Fibroblast of the aortic adventitia (primary cell): ENCODE measurements around the gene PRKN. TPM values are rescaled to one million over a fixed set of nuclear protein-coding genes. Genes with fewer than 3 reads are reported as not detected.

Source experiments
- DNase-seq: peaks from one replicate; pipeline ENCODE4 v3.0.0-alpha.2; 2010; ENCODE audit warnings: low read depth
- H3K4me3 ChIP-seq: 2 replicates; pipeline ENCODE4 v1.5.1; 2011; ENCODE audit warnings: low read depth, mild to moderate bottlenecking, control low read depth, low read length, moderate library complexity
- CTCF ChIP-seq: IDR thresholded peaks from 2 replicates; pipeline ENCODE4 v1.5.1; 2011; ENCODE audit warnings: mild to moderate bottlenecking, low read length, control low read depth, inconsistent platforms; ENCODE audit not compliant: insufficient read depth
- total RNA-seq: library from RNA; depleted of rRNA; stranded (reverse); fragments of >200 nt; gene quantifications from 2 replicates; pipeline ENCODE4 v1.2.3, GENCODE V29; 2012; ENCODE audit warnings: low replicate concordance

PRKN gene
- total RNA-seq, 1 donor, result 2.0 TPM

- DNase-seq, result no peak
- TF ChIP-seq CTCF, result no peak
- no peak overlapping the region for H3K4me3 ChIP-seq
Measured at GRCh38 chr6:162116902-162117525, 610.6 kb downstream of the PRKN start.

DNA sequence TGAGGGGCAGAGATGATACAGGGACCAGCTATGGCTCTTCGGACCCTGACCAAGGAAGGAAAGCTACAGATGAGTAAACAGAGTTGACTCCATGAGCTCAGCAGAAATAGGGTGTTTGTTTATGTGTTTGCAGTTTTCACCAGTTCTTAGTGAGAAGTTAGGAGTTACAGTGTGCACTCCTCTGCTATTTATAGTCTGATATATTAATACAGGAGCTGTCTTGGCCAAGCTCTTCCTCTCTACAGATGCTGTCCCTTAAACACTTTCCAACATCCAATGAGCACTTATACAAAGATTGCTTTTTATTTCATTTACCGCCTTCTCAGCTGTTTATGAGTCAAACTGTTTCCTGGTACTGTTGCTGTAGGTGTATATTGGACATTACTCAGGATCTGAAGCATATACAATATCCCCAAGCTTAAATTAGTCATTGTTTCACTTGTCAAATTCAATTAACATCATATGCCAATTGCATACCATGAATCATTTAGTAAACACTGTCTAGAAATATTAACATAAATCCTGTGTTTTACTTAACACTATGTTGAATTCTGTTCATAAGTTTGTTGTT lies 618.0 kb downstream of the PRKN start:
- peak; percentile 22 for DNase-seq
- TF ChIP-seq CTCF, result no peak
- no peak overlapping the region for H3K4me3 ChIP-seq

GRCh38 chr6:162108041-162108440 lies 619.5 kb downstream of the PRKN start:
- DNase-seq, result no peak
- TF ChIP-seq CTCF, result no peak
- no peak overlapping the region for H3K4me3 ChIP-seq

GRCh38 chr6:162100096-162100495 lies 627.5 kb downstream of the PRKN start:
- no peak for TF ChIP-seq CTCF
- H3K4me3 ChIP-seq, result no peak overlapping the region
- DNase-seq, result no peak

GRCh38 chr6:162099685-162100084 lies 627.9 kb downstream of the PRKN start:
- peak; percentile 90 for DNase-seq
- no peak for TF ChIP-seq CTCF
- H3K4me3 ChIP-seq, result no peak overlapping the region

GRCh38 chr6:162092816-162093502 lies 634.6 kb downstream of the PRKN start:
- no peak for TF ChIP-seq CTCF
- DNase-seq, result no peak
- no peak overlapping the region for H3K4me3 ChIP-seq
